ENCODE measurements around the gene FCGR3A.
"Not testable (repeated sequence)": the region's sequence is repeated elsewhere in the genome, so short reads cannot be mapped to it uniquely, and the experiment has no call there.

- TF ChIP-seq GABPA (IDR thresholded peaks at IDR 0.05; ENCODE audit: low read depth); CTCF (IDR thresholded peaks at IDR 0.05; ENCODE audit: insufficient read depth, low read length); POLR2AphosphoS5 (IDR thresholded peaks at IDR 0.05; ENCODE audit: low read depth); REST (IDR thresholded peaks at IDR 0.05; ENCODE audit: insufficient replicate concordance, low read depth): not testable (repeated sequence)
Observed at GRCh38 chr1:161597077-161597476, 47.5 kb upstream of the FCGR3A start.

Measured in HL-60 (cell line).